Esophagus squamous epithelium (tissue), 4 donors: ENCODE data around the gene BARHL1.

Experiments used
- CTCF ChIP-seq, 6 experiments: fragments of 450-650 bp in 4 of 6; fragments of 200-600 bp in 2 of 6; sonication (generic) in 2 of 6; IDR thresholded peaks; one replicate each; pipeline ENCODE4 v1.5.1; 2016 to 2019; ENCODE audit warnings: antibody characterized with exemption in 6 of 6, mild to moderate bottlenecking in 4 of 6, moderate library complexity in 4 of 6
- POLR2A ChIP-seq, 4 donors: fragments of 450-650 bp; IDR thresholded peaks; one replicate each; pipeline ENCODE4 v1.6.1; 2017; ENCODE audit warnings: antibody characterized with exemption in 4 of 4, mild to moderate bottlenecking in 4 of 4, moderate library complexity in 3 of 4

GRCh38 chr9:132609184-132609583, 26.8 kb downstream of the BARHL1 start:
- TF ChIP-seq POLR2A (IDR thresholded peaks at IDR 0.05) (no peak), CTCF (IDR thresholded peaks at IDR 0.05) (no peak)
